ENCODE measurements around the gene CHCHD3. TPM values are rescaled to one million over a fixed set of nuclear protein-coding genes. Genes with fewer than 3 reads are reported as not detected.

CHCHD3 gene
- total RNA-seq, result 72.1 and 75.8 TPM in 2 replicates

DNA sequence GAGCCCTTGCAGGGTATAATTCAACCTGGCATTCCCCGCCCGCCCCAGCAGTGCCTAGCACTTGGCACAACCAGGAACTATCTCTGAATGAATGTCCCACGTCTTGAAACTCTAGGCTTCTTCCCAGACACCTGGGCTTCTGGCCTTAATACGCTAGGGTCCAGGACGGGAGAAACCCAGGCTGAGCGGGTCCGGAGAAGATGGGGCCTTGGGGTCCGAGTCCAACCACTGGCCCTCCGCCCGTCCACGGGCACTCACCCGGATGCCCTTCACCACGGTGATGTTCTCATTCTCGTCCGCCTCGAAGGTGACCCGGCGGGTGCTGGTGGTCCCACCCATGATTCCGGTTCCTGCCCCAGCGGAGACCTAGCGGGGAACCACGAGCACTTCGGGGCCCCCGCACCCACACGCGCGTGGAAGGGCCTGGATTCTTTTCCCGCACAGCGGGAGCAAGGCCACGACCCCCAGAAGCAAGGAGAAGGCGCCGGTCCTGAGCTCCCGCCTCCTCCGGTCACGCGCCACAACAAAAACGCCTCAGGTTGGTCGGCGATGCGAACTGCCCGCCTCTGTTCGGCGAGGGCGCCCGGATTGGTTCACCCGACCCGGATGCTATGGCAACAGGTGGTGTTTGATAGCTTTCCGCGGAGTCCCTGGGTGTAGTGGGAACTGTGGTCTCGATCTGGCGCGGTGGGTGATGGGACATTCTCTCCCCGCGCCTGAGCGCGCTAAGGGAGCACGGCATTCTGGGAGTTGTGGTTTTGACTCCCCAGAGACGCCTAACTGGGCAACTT lies at the start of gene CHCHD3:
Gene CHCHD3, minus strand, starts transcription at position 492 of the 791 bp plus-strand sequence. Its CDS starts 153 bp downstream, at position 339.

Other genes starting within 250 kb of the CHCHD3 start
- 29.6 TPM in 2 replicates for gene EXOC4, start 171.0 kb upstream of the CHCHD3 start, total RNA-seq

All from bronchus fibroblast of lung (primary cell).